PC-3 (cell line): ENCODE results near the gene AUTS2. TPM values are rescaled to one million over a fixed set of nuclear protein-coding genes. Genes with fewer than 3 reads are reported as not detected.

Experiments
- ATAC-seq: fragments of 200-7000 bp; cut with Tn5 transposase; 2 replicates; pipeline ENCODE4 v1.9.1; 2020; ENCODE audit warnings: mild to moderate bottlenecking, moderate library complexity
- BruUV-seq: library from RNA; stranded (reverse); fragments of 400-500 nt; replicated peaks from 2 replicates; lab custom pipeline; 2021; lab: Mats Ljungman, UMichigan
- CTCF ChIA-PET: fragments of 300-600 bp; sonication (Branson Sonifier 250); formaldehyde crosslinking; loops from one replicate; lab custom pipeline; 2022; ENCODE audit warnings: antibody characterized with exemption; lab: Charles Lee
- POLR2A ChIA-PET: fragments of 300-600 bp; sonication (Branson Sonifier 250); formaldehyde crosslinking; loops from one replicate; lab custom pipeline; 2022; ENCODE audit warnings: antibody characterized with exemption; ENCODE audit not compliant: unreplicated experiment; lab: Charles Lee
- DNase-seq: peaks from one replicate; pipeline ENCODE4 v3.0.0-alpha.2; 2015
- H2AFZ ChIP-seq: fragments of 300-600 bp; sonication (generic); 2 replicates; pipeline ENCODE4 v1.6.0; 2016; ENCODE audit warnings: antibody characterized with exemption, low read length
- H3F3A ChIP-seq: fragments of 300-600 bp; sonication (generic); one replicate; pipeline ENCODE4 v1.6.0; 2017; ENCODE audit warnings: antibody characterized with exemption, low read length, control low read depth, mild to moderate bottlenecking; ENCODE audit not compliant: unreplicated experiment
- H3K27ac ChIP-seq: fragments of 300-600 bp; sonication (generic); 2 replicates; pipeline ENCODE4 v1.5.1; 2016; ENCODE audit warnings: mild to moderate bottlenecking, low read length
- H3K27me3 ChIP-seq: fragments of 300-600 bp; sonication (generic); 2 replicates; pipeline ENCODE4 v1.6.1; 2016; ENCODE audit warnings: low read length, mixed read lengths
- H3K36me3 ChIP-seq: fragments of 300-600 bp; sonication (generic); 2 replicates; pipeline ENCODE4 v1.6.1; 2016; ENCODE audit warnings: low read depth, mixed run types, low read length, mixed read lengths
- H3K4me1 ChIP-seq: fragments of 300-600 bp; sonication (generic); 2 replicates; pipeline ENCODE4 v1.5.1; 2016; ENCODE audit warnings: low read length; ENCODE audit not compliant: insufficient read depth
- H3K4me2 ChIP-seq: fragments of 300-600 bp; sonication (generic); 2 replicates; pipeline ENCODE4 v1.6.0; 2016; ENCODE audit warnings: low read length
- H3K4me3 ChIP-seq: fragments of 300-600 bp; sonication (generic); 2 replicates; pipeline ENCODE4 v1.5.1; 2016; ENCODE audit warnings: mild to moderate bottlenecking, low read length, mixed read lengths
- H3K79me2 ChIP-seq: fragments of 300-600 bp; sonication (generic); 2 replicates; pipeline ENCODE4 v1.6.1; 2017; ENCODE audit warnings: low read length, mixed read lengths
- H3K9ac ChIP-seq: fragments of 300-600 bp; sonication (generic); 2 replicates; pipeline ENCODE4 v1.6.0; 2016; ENCODE audit warnings: mild to moderate bottlenecking, low read length
- H3K9me2 ChIP-seq: fragments of 300-600 bp; sonication (generic); replicated peaks from 2 replicates; pipeline ENCODE4 v1.6.1; 2016; ENCODE audit warnings: mixed run types, low read length, mixed read lengths
- H3K9me3 ChIP-seq: fragments of 300-600 bp; sonication (generic); 2 replicates; pipeline ENCODE4 v1.6.1; 2016; ENCODE audit warnings: low read length, mixed read lengths
- H4K20me1 ChIP-seq: fragments of 300-600 bp; sonication (generic); 2 replicates; pipeline ENCODE4 v1.6.1; 2016; ENCODE audit warnings: low read length, mixed read lengths
- EZH2 ChIP-seq: fragments of 300-600 bp; sonication (generic); IDR thresholded peaks from one replicate; pipeline ENCODE4 v1.6.1; 2017; ENCODE audit warnings: antibody characterized with exemption, mild to moderate bottlenecking, low read length; ENCODE audit not compliant: unreplicated experiment
- EZH2phosphoT487 ChIP-seq: fragments of 300-600 bp; sonication (generic); IDR thresholded peaks from 2 replicates; pipeline ENCODE4 v1.6.1; 2018; ENCODE audit warnings: mild to moderate bottlenecking, antibody characterized with exemption, low read length, borderline replicate concordance
- intact Hi-C: fragments of 100-400 bp; cut with micrococcal nuclease; formaldehyde crosslinking; loops from 2 replicates; pipeline ENCODE4 v1.9.0; 2023
- total RNA-seq: library from RNA; depleted of rRNA; stranded (reverse); fragments of >200 nt; gene quantifications from 2 replicates; pipeline ENCODE4 v1.2.3, GENCODE V29; 2014
- TF ChIP-seq, protein P1 (sequence below): fragments of 300-600 bp; sonication (generic); conservative IDR thresholded peaks from 2 replicates; pipeline ENCODE4 v1.5.1; 2017; ENCODE audit warnings: antibody characterized with exemption, low read depth, mild to moderate bottlenecking, low read length

Gene AUTS2
- total RNA-seq, 1 experiment from 2014 or later = not detected

DNA sequence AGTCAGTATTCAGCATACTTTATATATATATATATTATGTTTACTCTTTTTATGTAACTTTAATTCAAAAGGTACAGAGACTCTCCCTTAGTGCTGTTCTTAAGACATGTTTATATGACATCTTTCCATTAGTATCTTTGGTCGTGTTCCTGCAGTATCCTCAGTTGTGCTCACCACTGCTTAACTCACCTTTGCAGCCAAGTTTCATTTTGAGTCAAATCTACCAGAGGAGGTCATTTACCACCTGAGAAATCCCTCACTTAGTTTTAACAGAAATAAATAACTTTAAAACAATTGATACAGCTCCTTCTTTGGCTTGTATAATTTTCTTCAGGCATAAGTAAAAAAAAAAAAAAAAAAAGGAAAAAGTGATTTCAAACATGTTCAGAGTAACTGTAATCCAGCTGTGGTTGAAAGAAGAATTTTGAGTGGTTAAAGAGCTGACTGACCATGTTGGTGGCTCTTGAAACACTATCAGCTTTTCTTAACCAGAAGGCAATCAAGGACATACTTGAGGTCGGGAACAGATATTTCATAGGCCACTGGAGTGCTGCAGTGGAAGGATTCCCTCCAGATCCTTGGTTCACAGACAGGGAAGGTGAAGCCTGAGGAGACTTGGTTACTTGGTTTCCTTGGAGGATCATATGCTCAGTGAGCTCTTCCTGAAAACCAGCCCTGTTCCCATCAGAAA, 116.8 kb downstream of the AUTS2 start:
- no peaks in the 10 kb centered on the region for H4K20me1 ChIP-seq
- H3K4me1 ChIP-seq = no peaks in the 10 kb centered on the region
- no peak overlapping the region for H3K4me3 ChIP-seq
- H3K9me2 ChIP-seq = no peaks in the 10 kb centered on the region
- H2AFZ ChIP-seq = no peak overlapping the region
- POLR2A ChIA-PET = no interaction called here
- H3K9ac ChIP-seq = no peak overlapping the region
- no peak overlapping the region for H3K4me2 ChIP-seq
- H3K79me2 ChIP-seq = no peaks in the 10 kb centered on the region
- BruUV-seq = no TSS peak
- no peaks in the 10 kb centered on the region for H3F3A ChIP-seq
- TF ChIP-seq, protein P1, sequence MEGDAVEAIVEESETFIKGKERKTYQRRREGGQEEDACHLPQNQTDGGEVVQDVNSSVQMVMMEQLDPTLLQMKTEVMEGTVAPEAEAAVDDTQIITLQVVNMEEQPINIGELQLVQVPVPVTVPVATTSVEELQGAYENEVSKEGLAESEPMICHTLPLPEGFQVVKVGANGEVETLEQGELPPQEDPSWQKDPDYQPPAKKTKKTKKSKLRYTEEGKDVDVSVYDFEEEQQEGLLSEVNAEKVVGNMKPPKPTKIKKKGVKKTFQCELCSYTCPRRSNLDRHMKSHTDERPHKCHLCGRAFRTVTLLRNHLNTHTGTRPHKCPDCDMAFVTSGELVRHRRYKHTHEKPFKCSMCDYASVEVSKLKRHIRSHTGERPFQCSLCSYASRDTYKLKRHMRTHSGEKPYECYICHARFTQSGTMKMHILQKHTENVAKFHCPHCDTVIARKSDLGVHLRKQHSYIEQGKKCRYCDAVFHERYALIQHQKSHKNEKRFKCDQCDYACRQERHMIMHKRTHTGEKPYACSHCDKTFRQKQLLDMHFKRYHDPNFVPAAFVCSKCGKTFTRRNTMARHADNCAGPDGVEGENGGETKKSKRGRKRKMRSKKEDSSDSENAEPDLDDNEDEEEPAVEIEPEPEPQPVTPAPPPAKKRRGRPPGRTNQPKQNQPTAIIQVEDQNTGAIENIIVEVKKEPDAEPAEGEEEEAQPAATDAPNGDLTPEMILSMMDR = no peak
- TF ChIP-seq EZH2 (no peak), EZH2phosphoT487 (no peak)
- no peak overlapping the region for H3K27ac ChIP-seq
- H3K36me3 ChIP-seq = no peaks in the 10 kb centered on the region
- DNase-seq (no peak), ATAC-seq (no peak)
- intact Hi-C loops = no loop called here
- CTCF ChIA-PET = no interaction called here
- H3K9me3 ChIP-seq = 0 out of 2 replicates have a peak, but pooled peaks cover 7% of the 10 kb centered on the region
- H3K27me3 ChIP-seq = no peaks in the 10 kb centered on the region

DNA sequence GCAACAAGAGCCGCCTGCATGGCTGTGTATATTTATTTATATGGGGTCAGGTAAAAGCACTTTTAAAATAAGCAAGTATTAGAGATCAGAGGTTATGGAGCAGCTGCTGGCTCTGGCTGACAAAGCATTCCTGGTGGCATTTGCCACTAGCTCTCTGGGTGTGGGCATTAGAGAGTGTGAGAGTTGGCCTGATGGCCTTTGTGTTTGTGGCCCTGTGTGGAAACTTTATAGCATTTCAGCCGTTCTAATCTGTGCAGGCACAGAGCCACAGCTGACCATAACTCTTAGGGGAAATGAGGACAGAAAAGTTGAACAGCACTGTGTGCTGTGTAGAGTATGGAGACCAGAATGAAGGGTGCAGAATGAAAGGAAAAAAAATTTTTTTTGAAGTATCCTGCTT, 118.9 kb downstream of the AUTS2 start:
- Histone ChIP-seq H3K9me2 (no peaks in the 10 kb centered on the region), H3K27me3 (no peaks in the 10 kb centered on the region), H3K27ac (no peak overlapping the region), H3K4me3 (no peak overlapping the region), H3F3A (no peaks in the 10 kb centered on the region), H3K9me3 (0 out of 2 replicates have a peak, but pooled peaks cover 7% of the 10 kb centered on the region), H4K20me1 (no peaks in the 10 kb centered on the region), H3K4me1 (no peaks in the 10 kb centered on the region), H3K9ac (no peak overlapping the region), H2AFZ (no peak overlapping the region), H3K4me2 (no peak overlapping the region), H3K36me3 (no peaks in the 10 kb centered on the region), H3K79me2 (no peaks in the 10 kb centered on the region)
- ChIA-PET POLR2A (no interaction called here), CTCF (no interaction called here)
- intact Hi-C loops = no loop called here
- no peak for TF ChIP-seq EZH2phosphoT487
- TF ChIP-seq, protein P1 = no peak
- no peak for TF ChIP-seq EZH2
- no TSS peak for BruUV-seq
- no peak for DNase-seq
- ATAC-seq = no peak

DNA sequence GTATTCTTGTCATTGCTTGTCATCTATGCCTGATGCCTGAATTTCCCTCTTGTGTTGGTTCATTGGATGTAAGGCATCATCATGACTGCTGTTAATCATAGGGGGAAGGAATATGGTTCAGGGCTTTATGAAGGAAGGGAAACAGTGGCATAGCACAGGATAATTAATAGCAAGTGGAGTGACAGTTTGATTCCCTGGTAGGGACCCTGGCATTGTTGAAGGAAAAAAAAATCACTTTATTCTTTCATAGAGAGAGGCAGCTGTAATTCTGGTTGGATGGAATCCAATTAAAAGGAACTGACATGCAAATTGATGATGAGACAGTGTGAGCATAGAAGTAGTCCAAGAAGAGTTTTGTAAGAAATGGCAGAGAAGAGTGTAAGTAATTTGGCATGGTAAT, 121.4 kb downstream of the AUTS2 start:
- ChIA-PET CTCF (no interaction called here), POLR2A (no interaction called here)
- TF ChIP-seq EZH2 = no peak
- TF ChIP-seq, protein P1 = no peak
- TF ChIP-seq EZH2phosphoT487 = no peak
- Histone ChIP-seq H3K9me3 (0 out of 2 replicates have a peak, but pooled peaks cover 7% of the 10 kb centered on the region), H3K27ac (no peak overlapping the region), H3K9ac (no peak overlapping the region), H3F3A (no peaks in the 10 kb centered on the region), H3K4me3 (no peak overlapping the region), H3K79me2 (no peaks in the 10 kb centered on the region), H3K36me3 (no peaks in the 10 kb centered on the region), H3K4me1 (no peaks in the 10 kb centered on the region), H4K20me1 (no peaks in the 10 kb centered on the region), H3K4me2 (no peak overlapping the region), H3K9me2 (no peaks in the 10 kb centered on the region), H2AFZ (no peak overlapping the region), H3K27me3 (no peaks in the 10 kb centered on the region)
- no peak for DNase-seq
- no TSS peak for BruUV-seq
- ATAC-seq = no peak
- intact Hi-C loops = no loop called here
